Dermis blood vessel endothelial cell (primary cell): ENCODE results near the gene ABI3. TPM values are rescaled to one million over a fixed set of nuclear protein-coding genes. Genes with fewer than 3 reads are reported as not detected.

ENCODE experiments used
- DNase-seq: peaks from one replicate; pipeline ENCODE4 v3.0.0; 2010
- total RNA-seq: library from RNA; depleted of rRNA; stranded (reverse); fragments of >200 nt; gene quantifications from 2 replicates; pipeline ENCODE4 v1.2.3, GENCODE V29; 2014

The ABI3 gene
- total RNA-seq, 1 donor from 2014 or later = 12.9 TPM

GRCh38 chr17:49225554-49226236, 15.2 kb downstream of the ABI3 start:
- no peak for DNase-seq

GRCh38 chr17:49226771-49227435, 16.4 kb downstream of the ABI3 start:
- no peak for DNase-seq

- peak; percentile 85 for DNase-seq
Measured at GRCh38 chr17:49227436-49228261, 17.1 kb downstream of the ABI3 start.

GRCh38 chr17:49229076-49229804, 18.7 kb downstream of the ABI3 start:
- no peak for DNase-seq

GRCh38 chr17:49229805-49230600, 19.5 kb downstream of the ABI3 start:
- DNase-seq = no peak

- DNase-seq = peak; percentile 86
Measured at GRCh38 chr17:49230636-49231562, 20.4 kb downstream of the ABI3 start, which contains the start of gene PHOSPHO1. Gene PHOSPHO1, minus strand, starts transcription at chr17:49230787. Its CDS starts 4,096 bp downstream, at chr17:49226691.

GRCh38 chr17:49231563-49231894, 21.0 kb downstream of the ABI3 start:
- no peak for DNase-seq

GRCh38 chr17:49234509-49235080, 24.1 kb downstream of the ABI3 start:
- DNase-seq = no peak

- DNase-seq = no peak
Measured at GRCh38 chr17:49235896-49236295, 25.4 kb downstream of the ABI3 start.

- no peak for DNase-seq
Measured at GRCh38 chr17:49239963-49240362, 29.5 kb downstream of the ABI3 start.

GRCh38 chr17:49240619-49241018, 30.1 kb downstream of the ABI3 start:
- no peak for DNase-seq

- DNase-seq = no peak
Measured at GRCh38 chr17:49241040-49241439, 30.5 kb downstream of the ABI3 start.

GRCh38 chr17:49241692-49242397, 31.3 kb downstream of the ABI3 start:
- DNase-seq = no peak

- no peak for DNase-seq
Measured at GRCh38 chr17:49242813-49243212, 32.3 kb downstream of the ABI3 start.

- DNase-seq = no peak
Measured at GRCh38 chr17:49244839-49245238, 34.3 kb downstream of the ABI3 start.

- no peak for DNase-seq
Measured at GRCh38 chr17:49247944-49248343, 37.4 kb downstream of the ABI3 start.

GRCh38 chr17:49249292-49249794, 38.8 kb downstream of the ABI3 start:
- DNase-seq = no peak

GRCh38 chr17:49249890-49250522, 39.5 kb downstream of the ABI3 start:
- no peak for DNase-seq

- peak; percentile 16 for DNase-seq
Measured at GRCh38 chr17:49252148-49252695, 41.7 kb downstream of the ABI3 start.
